Endothelial cell (in vitro differentiated cells): Measurements from ENCODE around the gene DELE1. TPM values are rescaled to one million over a fixed set of nuclear protein-coding genes. Genes with fewer than 3 reads are reported as not detected.
A peak's percentile ranks its signal among the peaks of the same experiment; 100 is the strongest.

ENCODE experiments used
- DNase-seq: peaks from one replicate; pipeline ENCODE4 v3.0.0; 2021; ENCODE audit warnings: low spot score
- H3K27ac Mint-ChIP-seq: one replicate; pipeline ENCODE4 v1.8.0; 2021; ENCODE audit warnings: mixed read lengths, inconsistent platforms; ENCODE audit not compliant: unreplicated experiment
- H3K27me3 Mint-ChIP-seq: one replicate; pipeline ENCODE4 v1.8.0; 2021; ENCODE audit warnings: mild to moderate bottlenecking, moderate library complexity, mixed read lengths, inconsistent platforms; ENCODE audit not compliant: unreplicated experiment
- H3K36me3 Mint-ChIP-seq: one replicate; pipeline ENCODE4 v1.8.0; 2021; ENCODE audit warnings: mild to moderate bottlenecking, low read depth, mixed read lengths, inconsistent platforms; ENCODE audit not compliant: unreplicated experiment
- H3K4me1 Mint-ChIP-seq: one replicate; pipeline ENCODE4 v1.8.0; 2021; ENCODE audit warnings: mild to moderate bottlenecking, mixed read lengths, inconsistent platforms; ENCODE audit not compliant: unreplicated experiment
- H3K4me3 Mint-ChIP-seq: one replicate; pipeline ENCODE4 v1.8.0; 2021; ENCODE audit warnings: mild to moderate bottlenecking, mixed read lengths, inconsistent platforms; ENCODE audit not compliant: unreplicated experiment
- H3K9me3 Mint-ChIP-seq: one replicate; pipeline ENCODE4 v1.8.0; 2021; ENCODE audit warnings: mixed read lengths, inconsistent platforms; ENCODE audit not compliant: unreplicated experiment
- total RNA-seq: library from RNA; stranded (reverse); fragmentation: NEBNext Ultra II Directional; extraction: Animal tissue kit (Norgen Biotek cat#: 25700); gene quantifications from one replicate; pipeline ENCODE4 v1.2.1, GENCODE V29; 2021; ENCODE audit not compliant: unreplicated experiment
- TF ChIP-seq, protein P1 (sequence below): fragments of 200-600 bp; sonication (generic); IDR thresholded peaks from one replicate; pipeline ENCODE4 v1.5.0; 2021; ENCODE audit warnings: antibody characterized with exemption; ENCODE audit not compliant: unreplicated experiment

The DELE1 gene
- total RNA-seq, 1 donor from 2014 or later, result 115 TPM

DNA sequence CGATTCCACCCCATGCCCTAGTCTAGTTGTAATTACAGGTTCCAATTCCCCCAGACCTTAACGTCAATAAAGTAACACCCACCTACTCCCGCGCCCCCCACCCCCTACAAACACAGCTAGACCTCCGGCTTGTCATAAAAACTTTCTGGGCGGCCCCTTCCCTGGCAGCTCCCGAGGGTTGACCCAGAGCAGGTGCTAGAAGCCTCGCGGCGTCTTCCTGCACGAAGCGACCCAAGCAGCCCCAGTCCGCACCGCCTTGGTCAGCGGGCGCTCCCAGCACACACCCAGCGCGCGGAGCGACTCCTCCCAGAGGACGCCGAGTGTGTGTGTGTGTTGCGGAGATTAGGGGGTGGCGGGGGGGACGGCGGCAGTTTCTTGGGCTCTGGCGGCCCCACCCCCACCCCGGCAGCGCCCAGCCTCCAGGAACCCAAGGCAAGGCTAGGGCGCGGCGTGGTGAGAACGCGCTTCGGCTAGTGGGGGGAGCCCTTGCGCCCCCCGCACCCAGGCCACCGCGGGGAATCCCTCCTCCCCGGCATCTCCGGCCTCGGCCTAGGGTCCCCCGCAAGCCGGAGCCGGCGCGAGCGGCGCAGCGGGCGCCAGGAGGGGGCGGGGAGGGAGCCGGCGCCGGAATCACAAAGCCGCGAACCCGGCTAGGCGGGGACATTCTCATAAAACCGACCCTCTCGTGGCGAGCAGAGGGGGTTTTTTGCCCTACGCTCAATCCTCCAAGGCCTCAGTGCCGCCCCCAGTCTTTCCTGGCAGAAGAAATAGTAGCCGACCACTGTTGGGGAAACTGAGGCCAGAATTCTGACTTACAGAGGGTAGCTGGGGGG is 47.7 kb upstream of the DELE1 start:
- Mint-ChIP-seq H3K4me3 (peak overlapping the region; percentile 100), H3K27me3 (peaks cover 27% of the 10 kb centered on the region), H3K36me3 (peaks cover 16% of the 10 kb centered on the region), H3K4me1 (peaks cover 67% of the 10 kb centered on the region), H3K27ac (no peak overlapping the region), H3K9me3 (no peaks in the 10 kb centered on the region)
- DNase-seq, result no peak
- TF ChIP-seq, protein P1, sequence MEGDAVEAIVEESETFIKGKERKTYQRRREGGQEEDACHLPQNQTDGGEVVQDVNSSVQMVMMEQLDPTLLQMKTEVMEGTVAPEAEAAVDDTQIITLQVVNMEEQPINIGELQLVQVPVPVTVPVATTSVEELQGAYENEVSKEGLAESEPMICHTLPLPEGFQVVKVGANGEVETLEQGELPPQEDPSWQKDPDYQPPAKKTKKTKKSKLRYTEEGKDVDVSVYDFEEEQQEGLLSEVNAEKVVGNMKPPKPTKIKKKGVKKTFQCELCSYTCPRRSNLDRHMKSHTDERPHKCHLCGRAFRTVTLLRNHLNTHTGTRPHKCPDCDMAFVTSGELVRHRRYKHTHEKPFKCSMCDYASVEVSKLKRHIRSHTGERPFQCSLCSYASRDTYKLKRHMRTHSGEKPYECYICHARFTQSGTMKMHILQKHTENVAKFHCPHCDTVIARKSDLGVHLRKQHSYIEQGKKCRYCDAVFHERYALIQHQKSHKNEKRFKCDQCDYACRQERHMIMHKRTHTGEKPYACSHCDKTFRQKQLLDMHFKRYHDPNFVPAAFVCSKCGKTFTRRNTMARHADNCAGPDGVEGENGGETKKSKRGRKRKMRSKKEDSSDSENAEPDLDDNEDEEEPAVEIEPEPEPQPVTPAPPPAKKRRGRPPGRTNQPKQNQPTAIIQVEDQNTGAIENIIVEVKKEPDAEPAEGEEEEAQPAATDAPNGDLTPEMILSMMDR, result no peak

DNA sequence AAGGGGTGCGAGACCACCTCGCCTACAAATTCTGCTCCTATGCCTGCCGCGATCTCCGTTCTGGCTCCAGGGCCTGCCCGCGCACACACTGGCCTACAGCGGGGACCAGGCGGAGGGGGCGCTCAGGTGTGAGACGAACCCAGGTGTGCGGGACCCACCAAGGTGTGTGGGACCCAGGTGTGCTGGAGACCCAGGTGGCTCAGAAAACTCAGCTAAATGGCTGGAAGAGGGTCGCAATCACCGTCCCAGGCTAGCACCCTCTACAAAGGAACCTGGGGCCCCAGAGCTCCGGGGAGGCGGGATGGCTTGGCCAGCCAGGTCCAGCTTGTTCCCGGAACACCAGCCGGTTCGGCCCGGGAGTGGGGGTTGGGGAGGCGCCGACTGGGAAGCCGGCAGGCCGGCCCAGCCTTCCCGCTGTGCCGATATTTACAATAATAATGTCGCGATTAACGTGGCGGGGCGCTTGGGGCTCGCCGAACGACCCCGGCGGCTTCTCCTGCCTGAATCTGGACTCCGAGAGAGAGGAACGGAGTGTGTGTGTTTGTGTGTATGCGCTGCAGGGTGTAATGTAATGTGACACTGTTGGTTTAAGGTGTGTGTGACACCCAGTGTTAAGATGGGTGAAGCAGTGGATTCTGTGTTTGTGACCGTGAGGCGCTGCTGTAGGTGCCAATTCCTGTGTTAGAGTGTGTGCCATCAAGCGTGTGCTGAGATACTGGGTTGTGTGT is 46.9 kb upstream of the DELE1 start:
- TF ChIP-seq, protein P1, result no peak
- Mint-ChIP-seq H3K4me3 (peak overlapping the region; percentile 100), H3K27ac (peak overlapping the region; percentile 74), H3K27me3 (peaks cover 24% of the 10 kb centered on the region), H3K36me3 (peaks cover 16% of the 10 kb centered on the region), H3K4me1 (peaks cover 71% of the 10 kb centered on the region), H3K9me3 (no peaks in the 10 kb centered on the region)
- DNase-seq, result no peak

DNA sequence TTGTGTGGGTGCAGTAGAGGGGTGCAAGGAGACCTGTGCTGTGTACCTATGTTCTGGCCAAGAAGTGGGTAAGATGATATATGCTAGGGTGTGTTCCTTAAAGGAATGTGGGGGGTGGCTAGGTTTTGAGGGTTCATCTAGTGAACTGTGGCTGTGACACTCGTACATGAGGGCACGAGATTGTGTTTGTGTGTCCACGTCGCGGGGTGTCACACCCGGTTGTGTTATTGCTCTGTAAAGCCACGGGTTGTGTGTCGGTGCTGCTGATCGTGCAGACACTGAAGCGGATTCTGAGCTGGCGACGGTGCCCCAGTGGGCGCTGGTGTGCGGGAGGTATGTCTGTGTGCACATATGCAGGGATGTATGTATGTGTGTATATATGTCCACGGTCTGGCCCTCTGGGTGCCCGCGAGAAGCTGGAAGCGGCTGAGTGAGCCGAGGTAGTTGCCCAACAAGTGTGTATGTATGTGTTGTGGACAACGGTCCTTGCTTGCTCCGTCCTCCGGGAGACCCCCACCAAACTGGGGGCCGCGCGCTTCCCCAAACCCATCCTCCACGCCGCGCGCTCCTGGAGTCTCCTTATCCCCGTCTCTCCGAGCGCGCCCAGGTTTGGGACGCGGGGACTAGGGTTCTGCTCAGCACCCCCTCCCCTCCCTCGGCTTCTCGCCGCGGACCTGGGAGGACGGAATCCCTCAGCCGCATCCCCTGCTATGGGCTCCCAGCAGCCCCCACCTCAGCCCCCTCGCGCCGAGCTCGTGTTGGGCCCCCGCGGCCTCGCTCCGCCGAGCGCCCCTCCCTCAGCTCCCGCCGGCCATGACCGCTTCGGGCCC is 46.1 kb upstream of the DELE1 start:
- H3K27ac Mint-ChIP-seq, result peak overlapping the region; percentile 74
- peaks cover 20% of the 10 kb centered on the region for H3K27me3 Mint-ChIP-seq
- H3K36me3 Mint-ChIP-seq, result peaks cover 15% of the 10 kb centered on the region
- peak overlapping the region; percentile 100 for H3K4me3 Mint-ChIP-seq
- TF ChIP-seq, protein P1, result no peak
- DNase-seq, result no peak
- no peaks in the 10 kb centered on the region for H3K9me3 Mint-ChIP-seq
- peaks cover 71% of the 10 kb centered on the region for H3K4me1 Mint-ChIP-seq

GRCh38 chr5:141878186-141878710 is 45.4 kb upstream of the DELE1 start, which contains the start of gene PCDH1:
PCDH1 (minus strand) TSS chr5:141878410; CDS start chr5:141878262, 148 bp downstream.
- Mint-ChIP-seq H3K4me3 (peak within 1 kb of the TSS; percentile 100), H3K27me3 (peaks cover 16% of the 10 kb centered on the region), H3K4me1 (peaks cover 69% of the 10 kb centered on the region), H3K36me3 (peaks cover 12% of the 10 kb centered on the region), H3K9me3 (no peaks in the 10 kb centered on the region), H3K27ac (peak within 1 kb of the TSS; percentile 74)
- DNase-seq, result peak; percentile 50
- TF ChIP-seq, protein P1, result no peak
